ENCODE measurements around the gene ALKBH4.

GRCh38 chr7:102463841-102464576 is 654 bp downstream of the ALKBH4 start:
- TF ChIP-seq CTCF (IDR thresholded peaks at IDR 0.05) (no peak), POLR2A (IDR thresholded peaks at IDR 0.05) (no peak)

Data from esophagus squamous epithelium (tissue), 4 donors.